Activated T-helper 2 cell treated with anti-CD3 and anti-CD28 coated beads, Interferon-gamma antibody, Interleukin-2, Interleukin-4, amounts not matched to agents 10 μg/mL and 5 μg/mL and 100 μg/mL, durations not matched to agents 14 hours and 24 hours and 36 hours (primary cell): ENCODE measurements around the gene OR6P1. TPM values are rescaled to one million over a fixed set of nuclear protein-coding genes. Genes with fewer than 3 reads are reported as not detected.

ENCODE experiments used
- DNase-seq: peaks from one replicate; pipeline ENCODE4 v3.0.0; 2021; ENCODE audit warnings: low spot score
- H3K27ac Mint-ChIP-seq: one replicate; pipeline ENCODE4 v1.8.0; 2021; ENCODE audit warnings: mixed read lengths
- H3K27me3 Mint-ChIP-seq: one replicate; pipeline ENCODE4 v1.8.0; 2021; ENCODE audit warnings: low read depth, mixed read lengths
- H3K36me3 Mint-ChIP-seq: one replicate; pipeline ENCODE4 v1.8.0; 2021; ENCODE audit warnings: low read depth, mixed read lengths
- H3K4me1 Mint-ChIP-seq: one replicate; pipeline ENCODE4 v1.8.0; 2021; ENCODE audit warnings: low read depth, mixed read lengths
- H3K4me3 Mint-ChIP-seq: one replicate; pipeline ENCODE4 v1.8.0; 2021; ENCODE audit warnings: low read depth, mild to moderate bottlenecking, moderate library complexity, mixed read lengths
- H3K9me3 Mint-ChIP-seq: one replicate; pipeline ENCODE4 v1.8.0; 2021; ENCODE audit warnings: mixed read lengths
- intact Hi-C: fragments of 100-400 bp; cut with micrococcal nuclease; formaldehyde crosslinking; loops from one replicate; pipeline ENCODE4 v1.15.1; 2023
- total RNA-seq: library from RNA; stranded (reverse); gene quantifications from 2 replicates; pipeline ENCODE4 v1.2.3, GENCODE V29; 2022

OR6P1 gene
- total RNA-seq, 1 donor from 2014 or later = not detected

DNA sequence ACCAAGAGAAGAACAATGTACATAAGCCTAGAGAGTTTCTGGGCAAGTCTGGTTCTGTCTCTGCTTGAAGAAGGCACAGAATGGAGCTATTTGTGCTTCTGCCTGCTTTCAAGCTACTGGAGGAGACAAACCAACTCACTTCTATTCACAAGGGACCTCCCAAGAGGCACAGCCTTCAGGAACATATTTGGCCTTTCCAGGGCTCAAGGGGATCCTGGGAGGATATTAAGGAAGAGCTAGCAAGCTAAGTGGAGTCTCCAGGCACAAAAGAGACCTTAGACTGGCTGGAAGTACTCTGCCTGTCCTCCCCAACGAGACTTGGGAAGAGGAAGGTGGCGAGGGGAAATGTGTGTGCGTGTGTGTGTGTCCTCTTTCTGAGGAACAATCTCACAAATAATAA lies 16.0 kb downstream of the OR6P1 start, which contains the start of gene OR6Y1:
OR6Y1 (minus strand) TSS at position 54 of the 400 bp plus-strand sequence. CDS start 6,300 bp downstream, outside the sequence.
- intact Hi-C loops = no loop called here
- Mint-ChIP-seq H3K4me3 (no peak within 1 kb of the TSS), H3K36me3 (no peaks in the 10 kb centered on the region), H3K27ac (no peak within 1 kb of the TSS), H3K27me3 (peaks cover under 1% of the 10 kb centered on the region), H3K9me3 (no peaks in the 10 kb centered on the region), H3K4me1 (no peaks in the 10 kb centered on the region)
- no peak for DNase-seq

DNA sequence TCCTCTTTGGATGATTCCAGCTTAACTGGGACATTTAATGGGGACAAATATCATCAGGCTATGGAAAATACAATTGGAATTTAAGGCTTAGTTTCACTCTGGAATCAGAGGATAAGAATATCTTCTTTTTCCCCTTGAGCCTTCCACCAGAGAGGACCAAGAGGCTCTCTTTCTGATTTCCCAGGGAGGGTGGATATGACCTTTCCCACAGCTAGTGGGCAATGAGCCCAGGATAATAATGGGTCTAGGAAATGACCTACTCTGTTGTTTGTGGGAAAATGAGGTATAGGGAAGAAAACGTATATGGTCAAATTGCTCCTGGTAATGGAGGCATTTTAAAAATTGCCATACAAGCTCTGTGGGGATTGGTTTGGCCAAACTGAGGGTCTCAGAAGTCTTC lies 18.1 kb downstream of the OR6P1 start:
- Mint-ChIP-seq H3K4me3 (no peak overlapping the region), H3K27ac (no peak overlapping the region), H3K4me1 (no peaks in the 10 kb centered on the region), H3K9me3 (no peaks in the 10 kb centered on the region), H3K36me3 (no peaks in the 10 kb centered on the region), H3K27me3 (peaks cover 4% of the 10 kb centered on the region)
- intact Hi-C loops = no loop called here
- DNase-seq = no peak

DNA sequence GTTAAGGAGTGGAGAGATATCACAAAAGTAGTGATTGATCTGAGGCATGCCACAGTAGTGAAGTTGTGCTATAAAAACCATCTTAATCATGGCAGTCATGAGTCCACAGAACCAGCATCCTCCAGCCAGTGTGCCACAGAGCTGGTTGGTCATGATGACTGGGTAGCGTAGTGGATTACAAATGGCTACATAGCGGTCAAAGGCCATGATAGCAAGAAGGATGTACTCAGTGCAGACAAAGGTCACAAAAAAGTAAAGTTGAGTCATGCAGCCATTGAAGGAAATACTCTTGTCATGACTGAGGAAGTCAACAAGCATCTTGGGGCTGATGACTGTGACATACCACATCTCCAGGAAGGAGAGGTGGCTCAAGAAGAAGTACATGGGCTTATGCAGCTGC lies 22.8 kb downstream of the OR6P1 start:
- Mint-ChIP-seq H3K27me3 (peaks cover 4% of the 10 kb centered on the region), H3K27ac (no peak overlapping the region), H3K36me3 (no peaks in the 10 kb centered on the region), H3K4me3 (no peak overlapping the region), H3K4me1 (no peaks in the 10 kb centered on the region), H3K9me3 (no peaks in the 10 kb centered on the region)
- intact Hi-C loops = no loop called here
- no peak for DNase-seq

DNA sequence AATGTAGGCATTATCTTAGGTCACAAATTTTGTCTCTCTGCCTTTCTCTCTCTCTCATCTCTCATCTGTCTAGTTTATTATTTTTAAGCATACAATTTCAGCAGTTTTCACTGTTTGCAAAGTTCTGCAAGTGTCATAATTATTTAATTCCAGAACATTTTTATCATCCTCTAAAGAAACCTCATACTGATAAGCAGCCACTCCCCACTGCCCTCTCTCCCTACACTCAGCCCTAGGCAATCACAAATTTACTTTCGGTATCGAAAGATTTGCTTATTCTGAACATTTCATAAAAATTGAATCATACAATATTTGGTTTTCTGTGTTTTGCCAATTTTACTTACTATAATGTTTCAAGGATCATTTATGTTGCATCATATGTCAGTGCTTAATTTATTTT lies 32.8 kb downstream of the OR6P1 start:
- no peaks in the 10 kb centered on the region for H3K4me1 Mint-ChIP-seq
- H3K27ac Mint-ChIP-seq = no peak overlapping the region
- no peaks in the 10 kb centered on the region for H3K9me3 Mint-ChIP-seq
- no peak overlapping the region for H3K4me3 Mint-ChIP-seq
- no peaks in the 10 kb centered on the region for H3K36me3 Mint-ChIP-seq
- H3K27me3 Mint-ChIP-seq = no peaks in the 10 kb centered on the region
- intact Hi-C loops = no loop called here
- DNase-seq = no peak

DNA sequence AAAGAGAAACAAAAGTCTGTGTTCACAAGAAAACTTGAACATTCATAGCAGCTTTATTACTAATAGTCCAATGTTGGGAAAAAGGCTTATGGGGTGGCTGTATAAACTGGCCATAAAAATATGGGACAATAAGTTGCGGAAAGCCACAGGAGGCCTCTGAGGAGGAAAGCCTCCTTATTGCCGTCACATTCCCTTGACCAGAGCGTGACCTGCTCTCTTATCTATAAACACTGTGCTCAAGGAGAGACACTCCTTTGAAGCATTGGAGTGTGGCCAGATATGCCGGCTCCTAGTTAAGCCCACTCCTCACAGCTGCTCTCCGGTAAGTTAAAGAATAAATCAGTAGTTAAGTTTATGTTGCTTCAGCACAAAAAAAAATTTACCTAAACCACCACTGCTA lies 35.9 kb downstream of the OR6P1 start:
- intact Hi-C loops = no loop called here
- H3K9me3 Mint-ChIP-seq = no peaks in the 10 kb centered on the region
- H3K36me3 Mint-ChIP-seq = no peaks in the 10 kb centered on the region
- no peak overlapping the region for H3K27ac Mint-ChIP-seq
- no peaks in the 10 kb centered on the region for H3K4me1 Mint-ChIP-seq
- no peak for DNase-seq
- H3K27me3 Mint-ChIP-seq = no peaks in the 10 kb centered on the region
- H3K4me3 Mint-ChIP-seq = no peak overlapping the region

DNA sequence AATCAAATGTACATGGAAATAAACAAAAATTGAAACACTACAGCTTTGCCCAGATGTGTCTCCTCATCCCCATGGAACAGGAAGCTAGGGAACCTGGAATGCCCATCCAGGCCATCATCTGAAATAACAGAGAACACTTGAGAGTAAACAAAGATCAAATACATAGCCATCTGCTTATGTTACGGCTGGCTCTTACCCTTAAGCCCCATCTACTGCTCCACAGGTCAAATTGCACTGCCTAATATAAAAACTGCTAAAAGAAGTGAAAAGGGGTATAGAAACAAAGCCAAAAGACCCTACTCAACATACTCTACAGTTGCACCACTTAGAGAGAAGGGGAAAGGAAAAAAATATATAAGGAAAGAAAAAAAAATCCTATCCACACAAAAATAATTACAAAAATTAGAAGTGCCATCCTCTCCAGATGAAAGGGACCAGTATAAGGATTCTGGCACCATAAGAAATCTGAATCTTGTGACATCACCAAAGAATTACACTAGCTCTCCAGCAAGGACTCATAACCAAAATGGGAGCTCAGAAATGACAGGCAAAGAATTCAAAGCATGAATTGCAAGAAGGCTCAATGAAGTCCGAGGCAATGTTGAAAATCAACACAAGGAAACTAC lies 43.1 kb downstream of the OR6P1 start:
- Mint-ChIP-seq H3K4me3 (no peak overlapping the region), H3K27ac (no peak overlapping the region), H3K4me1 (no peaks in the 10 kb centered on the region), H3K9me3 (peaks cover 7% of the 10 kb centered on the region), H3K27me3 (peaks cover 4% of the 10 kb centered on the region), H3K36me3 (no peaks in the 10 kb centered on the region)
- intact Hi-C loops = no loop called here
- DNase-seq = no peak

DNA sequence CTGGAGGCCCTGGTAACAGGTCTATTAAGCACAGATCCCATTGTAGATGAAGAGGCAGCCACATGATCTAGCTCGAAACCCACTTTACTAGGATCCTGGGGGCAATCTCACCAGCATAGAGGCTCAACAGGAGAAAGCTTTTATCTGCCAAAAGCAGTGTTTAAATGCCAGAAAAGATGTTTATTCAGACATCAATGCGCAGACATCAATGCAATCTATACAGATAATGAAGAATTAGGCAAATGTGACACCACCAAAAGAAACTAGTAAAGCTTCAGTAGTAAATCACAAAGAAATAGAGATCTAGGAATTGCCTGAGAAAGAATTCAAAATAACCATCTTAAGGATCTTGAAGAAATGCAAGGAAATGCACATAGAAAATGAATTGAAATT lies 48.7 kb downstream of the OR6P1 start:
- H3K4me3 Mint-ChIP-seq = no peak overlapping the region
- no peak overlapping the region for H3K27ac Mint-ChIP-seq
- H3K4me1 Mint-ChIP-seq = no peaks in the 10 kb centered on the region
- intact Hi-C loops = no loop called here
- H3K36me3 Mint-ChIP-seq = no peaks in the 10 kb centered on the region
- peaks cover 3% of the 10 kb centered on the region for H3K27me3 Mint-ChIP-seq
- H3K9me3 Mint-ChIP-seq = no peaks in the 10 kb centered on the region
- no peak for DNase-seq

DNA sequence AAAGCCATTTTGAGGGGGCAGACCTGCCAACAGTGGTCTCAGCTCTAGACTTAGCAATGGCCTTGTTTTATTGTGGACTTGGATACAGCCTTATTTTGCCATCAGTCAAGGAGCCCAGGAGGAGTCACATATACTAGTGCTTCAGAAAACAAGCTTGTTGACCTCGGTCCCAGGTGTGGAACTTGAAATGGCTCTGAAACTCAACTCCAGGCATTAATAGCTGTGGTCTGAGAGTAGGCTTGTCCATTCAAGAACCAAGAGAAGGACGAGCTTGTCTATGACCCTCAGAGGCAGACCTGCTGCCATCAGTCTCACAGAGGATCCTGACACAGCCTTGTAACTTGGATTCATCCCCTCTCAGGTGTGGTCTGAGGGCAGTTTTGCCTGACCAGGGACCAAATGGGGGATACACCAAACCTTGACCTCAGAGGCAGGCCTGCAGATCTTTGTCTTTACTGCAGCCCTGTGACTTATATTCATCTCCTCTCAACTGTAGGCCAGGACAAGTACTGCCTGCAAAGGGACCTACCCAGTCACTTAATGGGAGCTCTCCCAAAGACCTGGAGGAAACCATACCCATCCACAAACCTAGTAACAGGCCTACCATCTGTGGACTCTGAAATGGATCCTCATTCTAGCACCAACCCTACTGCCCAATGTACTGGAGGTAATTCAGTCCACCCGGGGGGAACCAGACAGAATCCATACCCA lies 49.3 kb downstream of the OR6P1 start:
- H3K27me3 Mint-ChIP-seq = peaks cover 3% of the 10 kb centered on the region
- no peaks in the 10 kb centered on the region for H3K4me1 Mint-ChIP-seq
- no peak for DNase-seq
- H3K4me3 Mint-ChIP-seq = no peak overlapping the region
- intact Hi-C loops = no loop called here
- H3K9me3 Mint-ChIP-seq = no peaks in the 10 kb centered on the region
- H3K36me3 Mint-ChIP-seq = no peaks in the 10 kb centered on the region
- H3K27ac Mint-ChIP-seq = no peak overlapping the region

DNA sequence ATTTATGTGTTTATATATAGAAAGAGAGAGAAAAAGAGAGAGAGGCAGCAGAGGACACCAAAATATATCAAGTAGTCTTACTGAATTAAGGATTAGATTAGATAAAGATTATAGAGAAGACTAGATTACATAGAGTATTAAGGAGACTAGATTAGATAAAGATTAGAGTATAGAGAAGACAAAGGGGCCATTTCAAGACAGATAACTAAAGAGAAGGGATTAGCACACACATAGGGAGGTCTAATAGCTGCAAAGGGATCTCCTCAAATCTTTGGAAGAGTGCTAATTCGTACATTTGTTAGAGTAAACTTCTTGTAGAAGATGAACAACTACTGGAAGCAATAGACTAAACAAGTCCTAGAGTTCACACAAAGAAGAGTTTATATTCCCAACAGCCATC lies 50.4 kb downstream of the OR6P1 start:
- Mint-ChIP-seq H3K4me1 (no peaks in the 10 kb centered on the region), H3K27me3 (peaks cover 3% of the 10 kb centered on the region), H3K27ac (no peak overlapping the region), H3K36me3 (no peaks in the 10 kb centered on the region), H3K9me3 (no peaks in the 10 kb centered on the region), H3K4me3 (no peak overlapping the region)
- no peak for DNase-seq
- intact Hi-C loops = no loop called here

DNA sequence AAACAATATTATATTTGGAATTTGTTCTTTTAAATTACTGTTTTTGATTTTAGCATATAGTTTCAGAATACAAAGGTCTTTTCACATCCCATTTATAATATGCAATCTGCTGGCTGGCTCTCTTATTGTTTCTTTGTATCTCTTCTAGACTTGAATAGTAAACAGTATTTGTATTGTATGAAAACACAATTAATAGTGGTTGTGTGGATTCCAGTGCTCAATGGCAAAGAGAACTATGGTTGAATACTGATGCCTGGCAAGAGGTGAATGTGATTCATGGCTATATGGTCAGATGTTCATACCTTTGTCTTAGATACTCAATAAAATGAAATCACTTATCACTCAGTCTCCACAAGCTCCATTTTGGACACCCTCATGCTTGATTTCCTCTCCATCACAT lies 53.4 kb downstream of the OR6P1 start:
- Mint-ChIP-seq H3K9me3 (no peaks in the 10 kb centered on the region), H3K27me3 (no peaks in the 10 kb centered on the region), H3K36me3 (no peaks in the 10 kb centered on the region), H3K4me3 (no peak overlapping the region), H3K4me1 (no peaks in the 10 kb centered on the region), H3K27ac (no peak overlapping the region)
- intact Hi-C loops = no loop called here
- no peak for DNase-seq

Other genes with a start within 250 kb of the OR6P1 start
- gene CD1B, start 239.0 kb downstream of the OR6P1 start, total RNA-seq = not detected in 2 replicates
- not detected in 2 replicates for gene CD1E, start 216.7 kb downstream of the OR6P1 start, total RNA-seq
- not detected in 2 replicates for gene OR10T2, start 171.1 kb downstream of the OR6P1 start, total RNA-seq
- gene OR10K2, start 144.3 kb downstream of the OR6P1 start, total RNA-seq = not detected in 2 replicates
- gene OR10K1, start 108.7 kb downstream of the OR6P1 start, total RNA-seq = not detected in 2 replicates
- gene OR10R2, start 98.4 kb downstream of the OR6P1 start, total RNA-seq = not detected in 2 replicates
- gene OR6Y1, start 16.2 kb downstream of the OR6P1 start, total RNA-seq = not detected in 2 replicates
- gene OR10X1, start 9.3 kb upstream of the OR6P1 start, total RNA-seq = not detected in 2 replicates
- gene OR10Z1, start 34.7 kb upstream of the OR6P1 start, total RNA-seq = not detected in 2 replicates
- gene SPTA1, start 116.1 kb upstream of the OR6P1 start, total RNA-seq = 0.02 and 0.30 TPM in 2 replicates
- gene OR6K2, start 130.1 kb upstream of the OR6P1 start, total RNA-seq = not detected in 2 replicates
- not detected in 2 replicates for gene OR6K3, start 150.1 kb upstream of the OR6P1 start, total RNA-seq
- not detected in 2 replicates for gene OR6K6, start 184.1 kb upstream of the OR6P1 start, total RNA-seq
- not detected in 2 replicates for gene OR6N1, start 201.6 kb upstream of the OR6P1 start, total RNA-seq
- gene OR6N2, start 210.6 kb upstream of the OR6P1 start, total RNA-seq = not detected in 2 replicates